GM18519 (cell line): ENCODE data around the gene MON1A.

Source experiments
- ATAC-seq: cut with Tn5 transposase; IDR thresholded peaks from one replicate; pipeline ENCODE4 v1.9.1; 2021; ENCODE audit warnings: mild to moderate bottlenecking, moderate library complexity; ENCODE audit not compliant: unreplicated experiment, low FRiP score

The MON1A gene

DNA sequence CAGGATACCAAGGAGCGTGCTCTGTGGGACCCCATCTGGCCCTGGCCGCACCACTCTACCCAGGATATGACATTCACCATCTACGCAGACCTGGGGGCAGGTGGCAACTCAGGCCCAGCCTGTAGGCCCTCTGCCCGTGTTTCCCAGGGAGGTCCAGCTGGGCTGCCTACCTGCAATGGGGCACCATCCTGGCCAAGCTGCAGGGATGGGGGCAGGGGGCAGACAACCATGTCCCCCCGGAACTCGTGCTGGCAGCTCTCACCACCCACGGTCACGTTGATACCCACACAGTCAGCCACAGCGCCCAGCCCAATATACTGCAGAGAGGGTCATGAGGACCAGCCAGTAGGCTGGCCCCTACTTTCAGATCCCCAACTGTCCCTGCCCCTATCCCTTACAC lies 33.8 kb downstream of the MON1A start:
- ATAC-seq, result no peak

DNA sequence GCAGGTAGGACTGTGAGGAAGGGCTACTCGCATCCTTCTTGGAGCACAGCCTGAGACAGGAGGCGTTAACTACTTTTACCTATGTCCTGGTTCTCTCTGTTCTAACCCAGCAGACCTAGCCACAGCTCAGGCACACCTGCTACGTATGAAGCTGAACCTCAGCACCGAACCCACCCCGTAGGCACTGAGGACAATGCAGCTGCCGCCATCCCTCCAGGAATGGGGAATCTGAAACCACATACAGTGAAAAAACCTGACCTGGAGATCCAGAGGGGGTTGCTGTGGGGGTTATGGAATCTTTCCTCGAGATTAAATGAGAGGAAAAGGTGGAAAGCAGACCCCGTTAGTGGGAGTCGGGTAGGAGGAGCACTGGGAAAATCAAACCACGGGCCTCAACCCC lies 40.3 kb downstream of the MON1A start:
- no peak for ATAC-seq

GRCh38 chr3:49886922-49887265 lies 42.7 kb downstream of the MON1A start:
- ATAC-seq, result no peak

DNA sequence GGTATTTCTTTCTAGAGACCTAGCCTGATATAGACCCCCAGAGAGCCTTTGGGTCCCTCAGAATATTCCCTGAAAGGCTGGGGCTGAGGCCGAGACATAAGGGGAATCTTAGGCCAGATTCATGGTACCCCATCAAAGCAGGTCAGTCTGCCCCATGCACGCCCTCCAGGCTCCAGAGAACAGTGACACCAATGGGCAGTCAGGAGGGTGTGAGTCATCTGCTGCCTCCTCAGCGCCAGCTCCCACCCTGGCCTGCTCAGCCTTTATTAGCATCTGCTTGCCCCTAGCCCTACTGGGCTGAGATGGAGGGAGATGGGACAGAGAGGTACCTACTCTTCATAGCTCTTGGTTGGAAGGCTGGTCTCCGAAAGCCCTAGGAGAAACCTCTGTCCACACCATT lies 45.6 kb downstream of the MON1A start:
- ATAC-seq, result no peak

DNA sequence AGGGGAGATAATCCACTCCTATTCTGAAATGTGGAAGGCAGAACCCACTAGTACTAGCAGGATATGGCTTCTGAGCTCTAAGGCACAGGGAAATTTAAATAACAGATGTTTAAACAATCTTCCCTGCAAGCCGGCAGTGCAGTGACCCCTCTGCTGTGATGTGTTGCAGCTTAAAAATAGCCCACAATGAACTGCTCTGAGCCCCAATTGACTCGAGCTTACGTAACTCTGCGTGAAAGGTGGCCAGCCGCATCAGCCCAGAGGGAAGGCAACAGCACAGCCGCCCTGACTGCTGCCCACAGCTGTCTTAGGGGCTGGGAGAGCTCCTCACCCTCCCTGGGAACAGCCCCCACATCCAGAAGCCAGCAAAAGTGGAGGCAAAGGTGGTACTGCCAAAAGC lies 47.4 kb downstream of the MON1A start:
- no peak for ATAC-seq

DNA sequence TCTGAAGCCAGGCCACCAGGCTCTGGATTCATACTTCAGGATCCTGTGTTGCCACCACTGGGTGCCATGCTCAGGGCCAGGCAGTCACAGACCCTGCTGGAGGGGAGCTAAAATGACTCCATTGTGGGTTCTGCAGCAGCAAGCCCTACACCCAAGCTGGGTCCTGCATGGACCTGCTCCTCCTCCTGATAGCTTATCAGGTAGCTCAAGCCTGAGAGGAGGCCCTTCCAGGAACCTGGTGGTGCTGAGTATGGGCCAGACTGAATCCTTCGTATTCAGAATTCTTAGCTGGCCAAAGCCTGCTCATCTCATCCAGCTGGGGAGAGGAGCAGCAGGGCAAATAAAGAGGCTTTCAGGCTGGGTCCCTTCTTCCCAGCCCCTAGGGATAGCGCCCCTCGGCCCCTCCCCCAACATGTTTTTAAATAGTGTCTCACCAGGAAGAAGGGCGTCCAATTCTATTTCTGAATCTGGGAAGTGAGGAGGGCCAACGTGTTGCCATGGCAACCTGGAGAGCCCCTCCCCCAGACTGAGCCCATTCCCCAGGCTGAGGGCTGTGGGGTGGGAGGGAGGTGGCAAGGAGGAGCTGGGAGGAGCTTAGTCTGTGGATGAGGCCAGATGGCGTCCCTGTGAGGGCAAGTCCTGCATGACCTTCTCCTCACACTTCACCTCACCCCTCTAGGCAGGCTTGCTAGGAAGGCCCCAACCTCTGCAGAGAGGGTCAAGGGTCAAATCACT lies 48.9 kb downstream of the MON1A start:
- ATAC-seq, result no peak

GRCh38 chr3:49879721-49880120 lies 49.9 kb downstream of the MON1A start:
- no peak for ATAC-seq

GRCh38 chr3:49878686-49879085 lies 50.9 kb downstream of the MON1A start:
- no peak for ATAC-seq

DNA sequence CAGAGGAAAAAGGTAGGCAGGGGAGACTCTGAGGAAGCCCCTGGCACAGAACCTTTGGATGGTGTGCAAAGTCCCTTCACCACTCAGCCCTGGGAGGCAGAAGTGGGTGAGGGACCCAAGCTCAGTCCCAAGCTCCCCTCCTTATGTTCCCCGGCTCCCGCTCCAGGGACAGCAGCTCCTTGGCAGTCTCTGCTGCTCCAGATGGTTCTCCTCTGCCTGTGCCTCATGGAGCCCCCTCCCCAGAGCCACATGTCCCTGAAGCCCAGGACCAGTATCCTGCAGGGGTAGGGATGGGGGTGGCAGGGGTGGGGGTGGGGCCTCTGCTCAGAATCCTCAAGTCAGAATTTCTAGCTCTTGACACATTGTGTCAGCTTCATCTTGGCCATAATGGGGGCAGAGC lies 51.9 kb downstream of the MON1A start:
- no peak for ATAC-seq

- no peak for ATAC-seq
These were observed 53.0 kb downstream of the MON1A start for GRCh38 chr3:49876567-49876966.

GRCh38 chr3:49873623-49874022 lies 56.0 kb downstream of the MON1A start:
- no peak for ATAC-seq

- no peak for ATAC-seq
These were observed 56.8 kb downstream of the MON1A start for GRCh38 chr3:49872801-49873281.

DNA sequence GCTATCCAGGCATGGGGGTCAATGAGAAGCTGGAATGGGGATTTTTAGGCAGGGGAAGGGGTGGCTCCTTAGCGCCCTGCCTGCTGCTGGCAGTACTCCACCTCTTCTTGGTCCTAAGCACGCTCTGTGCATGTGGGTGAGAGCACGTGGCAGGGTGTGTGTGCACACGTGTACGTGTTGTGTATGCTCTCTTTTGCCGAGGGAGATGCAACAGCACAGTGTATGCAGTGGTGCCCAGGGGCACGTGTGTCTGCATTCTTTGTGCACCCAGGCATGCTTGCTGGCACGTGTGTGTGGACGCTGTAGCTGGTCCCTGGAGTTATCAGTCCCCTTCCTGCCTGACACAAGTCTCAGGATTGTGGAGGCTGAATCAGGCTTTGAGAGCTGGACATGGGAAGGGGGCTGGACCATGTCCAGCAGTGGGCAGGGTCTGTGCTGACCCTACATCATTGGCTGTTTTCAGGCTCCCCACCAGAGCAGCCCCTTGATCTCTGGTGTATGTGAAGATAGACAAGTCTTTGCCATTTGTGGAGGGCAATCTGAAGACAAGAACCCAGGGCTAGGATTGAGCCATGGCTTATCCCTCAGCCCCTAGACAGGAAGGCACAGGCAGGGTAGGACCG lies 58.0 kb downstream of the MON1A start:
- no peak for ATAC-seq

DNA sequence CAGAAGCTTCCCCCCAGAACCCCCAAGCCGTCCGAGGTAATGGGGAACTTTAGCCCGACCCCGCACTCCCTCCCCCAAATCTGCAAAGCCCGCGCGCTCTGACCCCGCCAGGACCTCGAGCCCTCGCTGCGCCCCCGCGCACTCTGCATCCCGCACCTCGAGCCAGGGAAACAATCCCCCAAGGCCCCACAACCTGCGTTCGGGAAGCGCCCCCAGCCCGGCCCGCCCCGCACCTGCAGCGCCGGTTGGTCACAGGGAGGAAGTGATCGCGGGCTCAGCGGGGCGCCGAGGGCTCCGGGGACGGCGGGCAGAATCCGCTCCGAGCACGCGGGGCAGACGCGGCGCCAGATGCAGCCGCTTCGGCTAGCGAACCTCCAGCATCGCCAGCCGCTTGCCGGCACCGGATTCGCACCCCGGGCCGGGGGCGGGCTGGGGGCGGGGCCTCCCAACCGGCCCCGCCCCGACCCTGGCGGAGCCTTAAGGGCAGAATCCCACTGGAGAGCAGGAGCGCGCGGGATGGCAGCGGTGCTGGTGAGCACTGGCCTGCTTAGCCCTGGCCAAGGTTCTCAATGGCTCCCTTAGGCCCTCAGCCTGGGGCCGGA lies 60.0 kb downstream of the MON1A start, which contains the start of gene CAMKV:
CAMKV (minus strand) TSS at position 382 of the 602 bp plus-strand sequence. CDS start 7,518 bp downstream, outside the sequence.
- ATAC-seq, result no peak

DNA sequence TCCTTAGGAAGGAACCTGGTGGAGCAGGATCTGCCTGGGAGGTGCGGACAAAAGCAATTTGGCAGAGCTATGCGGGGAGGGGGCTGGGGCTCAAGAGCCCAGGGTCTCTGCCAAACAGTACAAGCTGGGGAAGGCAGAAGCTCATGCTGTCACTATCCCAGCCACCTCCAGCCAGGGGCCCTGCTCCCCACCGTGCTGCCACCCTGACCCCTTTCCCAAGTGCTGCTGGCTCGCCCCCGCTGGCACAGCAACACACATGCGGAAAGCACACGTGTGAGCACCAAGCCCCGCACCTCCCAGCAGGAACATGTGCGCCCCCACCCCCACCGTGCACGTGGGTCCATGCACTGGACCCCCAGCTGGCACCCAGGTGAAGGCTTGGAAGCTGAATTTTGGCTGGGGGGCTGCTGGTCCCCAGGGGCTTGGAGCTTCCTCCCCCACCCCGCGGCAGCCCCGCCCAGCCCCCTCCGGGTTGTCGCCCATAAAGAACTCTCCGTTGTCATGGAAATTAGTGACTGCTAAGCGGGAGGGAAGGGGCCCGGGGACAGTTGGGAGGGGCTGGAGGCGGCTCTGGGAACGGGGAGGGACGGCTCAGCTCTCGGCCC lies 60.6 kb downstream of the MON1A start:
- ATAC-seq, result no peak

DNA sequence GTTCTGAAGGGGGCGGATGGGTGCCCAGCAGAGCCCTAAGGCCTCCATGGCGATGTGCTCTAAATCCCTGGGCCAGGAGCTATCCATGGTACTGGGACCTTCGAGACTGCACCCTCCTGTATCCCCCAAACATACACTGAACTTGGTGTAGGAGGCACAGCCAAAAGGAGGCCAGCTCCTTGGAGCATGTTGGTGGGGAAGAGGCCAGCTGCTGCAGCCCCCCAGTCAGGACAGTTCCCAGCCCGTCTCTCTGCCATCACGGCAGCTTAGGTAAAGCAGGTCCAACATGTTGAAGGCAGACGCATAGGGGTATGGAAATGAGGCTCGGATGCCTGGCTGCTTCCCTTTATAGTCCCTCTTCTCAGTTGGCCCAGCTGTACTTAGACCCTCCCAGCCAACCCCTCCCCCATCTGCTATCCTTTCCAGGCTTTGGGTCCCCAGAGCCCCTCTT lies 61.7 kb downstream of the MON1A start:
- ATAC-seq, result no peak

GRCh38 chr3:49867400-49867799 lies 62.2 kb downstream of the MON1A start:
- ATAC-seq, result no peak

DNA sequence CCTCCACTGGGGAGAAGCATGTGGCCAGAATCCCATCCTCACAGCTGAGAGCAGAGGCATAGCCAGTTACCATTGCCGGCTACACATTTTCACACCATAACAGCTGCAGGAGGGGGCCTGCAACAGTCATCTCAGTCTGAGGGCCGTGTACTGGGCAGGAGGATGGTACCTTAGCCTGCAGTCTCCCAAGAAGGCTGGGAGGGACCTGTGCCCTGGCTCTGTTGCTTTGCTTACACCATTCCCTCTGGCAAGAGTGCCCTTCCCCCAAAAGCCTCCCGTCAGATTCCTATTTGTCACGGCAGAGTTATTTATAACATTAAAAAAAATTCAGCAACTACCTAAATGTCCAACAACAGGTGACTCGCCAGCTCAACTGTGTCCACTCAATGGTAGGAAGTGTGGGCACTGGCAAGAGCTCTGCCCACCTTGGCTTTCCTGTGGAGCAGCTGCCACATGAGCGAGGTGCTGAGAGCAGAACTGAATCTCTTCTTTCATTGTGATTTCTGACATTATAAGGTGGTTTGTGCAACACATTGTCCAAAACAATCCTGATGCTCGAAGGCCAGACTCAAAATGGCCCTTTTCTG lies 64.3 kb downstream of the MON1A start:
- ATAC-seq, result no peak

- no peak for ATAC-seq
These were observed 65.1 kb downstream of the MON1A start for GRCh38 chr3:49864505-49864904.

DNA sequence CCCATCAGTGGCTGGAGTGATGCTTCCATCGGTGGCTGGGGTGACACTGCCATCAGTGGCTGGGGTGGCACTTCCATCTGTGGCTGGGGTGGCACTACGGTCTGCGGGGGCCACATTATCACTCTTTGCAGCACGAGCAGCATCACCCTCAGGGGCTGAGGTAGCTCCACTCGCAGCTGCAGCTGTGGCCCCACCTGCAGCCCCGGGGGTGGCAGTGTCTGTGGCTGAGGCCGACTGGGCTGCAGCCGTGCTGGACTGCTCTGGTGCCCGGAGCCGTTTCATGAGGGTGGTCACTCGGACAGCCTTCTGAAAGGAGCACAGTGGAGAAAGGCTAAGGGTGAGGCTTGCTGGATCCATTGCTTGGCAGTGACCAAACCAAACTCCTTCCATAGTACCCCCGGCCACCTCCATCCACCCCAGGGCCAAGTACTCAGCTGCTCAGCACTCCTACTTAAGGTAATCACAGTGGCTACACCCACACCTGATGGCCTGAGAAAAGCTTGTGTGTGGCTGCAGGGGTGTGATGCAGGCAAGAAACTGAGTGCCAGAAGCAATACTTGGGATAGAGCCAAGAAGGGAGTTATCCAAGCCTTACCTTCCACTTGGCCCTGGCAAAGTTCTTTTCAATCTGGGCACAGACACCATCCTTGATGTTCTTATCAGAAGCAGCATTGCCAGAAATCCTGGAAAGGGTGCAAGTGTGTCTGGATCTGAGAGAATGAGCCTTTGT lies 69.9 kb downstream of the MON1A start:
- no peak for ATAC-seq
